ENCODE data around the gene NIPAL1. TPM values are rescaled to one million over a fixed set of nuclear protein-coding genes. Genes with fewer than 3 reads are reported as not detected.

NIPAL1 gene
- total RNA-seq, 4 donors from 2014 or later, result 0.87 to 3.1 (median 1.9) TPM

GRCh38 chr4:48078425-48078824, 61.9 kb downstream of the NIPAL1 start:
- Histone ChIP-seq H3K36me3 (no peaks in the 10 kb centered on the region), H3K4me3 (no peak overlapping the region), H3K27me3 (no peaks in the 10 kb centered on the region), H3K9me3 (no peaks in the 10 kb centered on the region), H3K27ac (no peak overlapping the region), H3K4me1 (no peaks in the 10 kb centered on the region)
- TF ChIP-seq CTCF (IDR thresholded peaks at IDR 0.05) (no peak), POLR2A (IDR thresholded peaks at IDR 0.05) (no peak), EP300 (IDR thresholded peaks at IDR 0.05) (no peak)
- WGBS, 2 donors, result 72 to 99% methylated on average over 2 of the region's 2 CpGs
- no peak for DNase-seq (ENCODE audit: low spot score in 2 of 2)

GRCh38 chr4:48078862-48079655, 62.5 kb downstream of the NIPAL1 start:
- no peak for DNase-seq (ENCODE audit: low spot score in 2 of 2)
- no peaks in the 10 kb centered on the region for H3K36me3 ChIP-seq
- no peak overlapping the region for H3K27ac ChIP-seq
- no peaks in the 10 kb centered on the region for H3K27me3 ChIP-seq
- no peaks in the 10 kb centered on the region for H3K9me3 ChIP-seq
- H3K4me3 ChIP-seq, result no peak overlapping the region
- 67% methylated on average over 5 of the region's 5 CpGs for WGBS, 2 donors
- TF ChIP-seq EP300 (IDR thresholded peaks at IDR 0.05), result no peak
- no peak for TF ChIP-seq POLR2A (IDR thresholded peaks at IDR 0.05)
- TF ChIP-seq CTCF (IDR thresholded peaks at IDR 0.05), result no peak
- H3K4me1 ChIP-seq, result no peaks in the 10 kb centered on the region

- DNase-seq (ENCODE audit: low spot score in 2 of 2), result no peak
- WGBS, 2 donors, result 49 to 51% methylated on average over 3 of the region's 3 CpGs
- Histone ChIP-seq H3K4me3 (no peak overlapping the region), H3K36me3 (no peaks in the 10 kb centered on the region), H3K9me3 (no peaks in the 10 kb centered on the region), H3K27ac (no peak overlapping the region), H3K27me3 (no peaks in the 10 kb centered on the region), H3K4me1 (no peaks in the 10 kb centered on the region)
- no peak for TF ChIP-seq CTCF (IDR thresholded peaks at IDR 0.05)
Measured at GRCh38 chr4:48079972-48080391, 63.4 kb downstream of the NIPAL1 start.

GRCh38 chr4:48081196-48081595, 64.6 kb downstream of the NIPAL1 start:
- H3K27me3 ChIP-seq, result no peaks in the 10 kb centered on the region
- H3K4me3 ChIP-seq, result no peak overlapping the region
- no peak overlapping the region for H3K27ac ChIP-seq
- 38% methylated on average over 1 of the region's 1 CpG for WGBS, 2 donors
- H3K4me1 ChIP-seq, result no peaks in the 10 kb centered on the region
- no peaks in the 10 kb centered on the region for H3K9me3 ChIP-seq
- H3K36me3 ChIP-seq, result no peaks in the 10 kb centered on the region
- no peak for DNase-seq (ENCODE audit: low spot score in 2 of 2)
- no peak for TF ChIP-seq EP300 (IDR thresholded peaks at IDR 0.05)
- no peak for TF ChIP-seq CTCF (IDR thresholded peaks at IDR 0.05)
- TF ChIP-seq POLR2A (IDR thresholded peaks at IDR 0.05), result no peak

- TF ChIP-seq POLR2A (IDR thresholded peaks at IDR 0.05), result no peak
- no peak overlapping the region for H3K4me3 ChIP-seq
- no peaks in the 10 kb centered on the region for H3K36me3 ChIP-seq
- no peak for DNase-seq (ENCODE audit: low spot score in 2 of 2)
- no peaks in the 10 kb centered on the region for H3K9me3 ChIP-seq
- 76 to 80% methylated on average over 2 of the region's 2 CpGs for WGBS, 2 donors
- no peaks in the 10 kb centered on the region for H3K4me1 ChIP-seq
- H3K27me3 ChIP-seq, result no peaks in the 10 kb centered on the region
- no peak overlapping the region for H3K27ac ChIP-seq
Measured at GRCh38 chr4:48082956-48083355, 66.4 kb downstream of the NIPAL1 start.

Measured in tibial nerve (tissue), 4 donors.